GM04504 (cell line): ENCODE data around the gene CYP2R1.
"Not testable (repeated sequence)": the region's sequence is repeated elsewhere in the genome, so short reads cannot be mapped to it uniquely, and the experiment has no call there.

Experiments used
- DNase-seq: peaks from one replicate; pipeline ENCODE4 v3.0.0-alpha.2; 2012; ENCODE audit warnings: low read depth

The CYP2R1 gene

DNA sequence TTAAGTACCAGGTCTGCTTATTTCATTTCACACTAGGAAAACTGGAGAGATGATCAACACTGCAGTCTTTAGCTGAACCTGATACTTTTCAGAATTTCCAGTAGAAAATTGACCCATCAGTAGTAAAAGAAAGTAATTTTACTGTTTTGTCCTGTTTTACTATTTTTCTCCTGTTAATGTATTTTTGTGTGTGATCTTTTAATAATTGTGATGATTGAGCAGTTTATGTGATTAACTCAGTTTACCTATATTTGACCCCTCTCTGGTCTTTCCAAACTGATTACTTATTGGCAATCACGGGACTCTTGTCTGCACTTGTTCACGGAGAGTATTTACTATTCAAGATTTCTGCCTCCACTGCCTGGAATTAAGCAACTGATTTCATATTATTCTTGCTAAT is 546 bp upstream of the CYP2R1 start:
- no peak for DNase-seq

DNA sequence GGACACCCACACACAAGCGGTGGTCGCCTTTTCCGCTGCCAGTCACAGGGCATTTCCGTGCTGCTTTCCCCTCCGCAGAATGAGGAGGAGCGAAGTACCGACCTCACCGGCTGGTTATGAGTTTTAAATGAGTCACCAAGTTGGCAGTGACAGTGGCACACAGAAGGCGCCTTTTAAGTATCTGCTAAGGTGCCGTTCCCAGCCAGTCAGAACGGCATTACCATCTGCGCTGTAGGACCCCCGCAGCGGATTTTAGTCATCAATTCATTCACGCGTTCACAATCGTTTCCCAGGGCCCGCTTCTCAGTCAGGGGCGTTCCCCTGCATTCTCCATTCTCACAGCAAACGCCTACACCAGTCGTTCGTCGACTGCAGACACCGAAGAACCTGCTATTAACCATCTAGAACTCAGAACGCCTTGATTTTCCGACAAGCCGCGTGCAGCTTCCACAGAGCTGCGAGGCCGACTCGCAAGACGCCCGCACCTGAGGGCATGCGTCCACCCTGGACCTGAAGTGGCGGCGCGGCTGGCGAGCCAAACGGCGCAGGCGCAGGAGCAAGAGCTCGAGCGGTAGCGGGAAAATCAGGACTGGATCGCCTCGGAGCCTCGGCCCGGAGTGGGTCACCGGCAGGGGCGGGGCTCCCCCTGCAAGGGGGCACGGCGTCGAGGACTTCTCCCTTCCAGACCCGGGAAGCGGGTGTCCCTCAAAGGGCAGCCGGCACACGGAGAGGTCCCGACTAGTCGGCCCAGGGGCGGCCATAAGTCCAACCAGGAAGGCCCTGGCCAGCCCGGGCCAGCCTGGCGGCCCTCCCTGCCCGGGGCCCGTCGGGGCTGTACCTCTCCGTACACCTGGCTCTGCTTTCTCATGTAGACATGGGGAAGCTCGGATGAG is 642 bp downstream of the CYP2R1 start:
- peak; percentile 63 for DNase-seq

DNA sequence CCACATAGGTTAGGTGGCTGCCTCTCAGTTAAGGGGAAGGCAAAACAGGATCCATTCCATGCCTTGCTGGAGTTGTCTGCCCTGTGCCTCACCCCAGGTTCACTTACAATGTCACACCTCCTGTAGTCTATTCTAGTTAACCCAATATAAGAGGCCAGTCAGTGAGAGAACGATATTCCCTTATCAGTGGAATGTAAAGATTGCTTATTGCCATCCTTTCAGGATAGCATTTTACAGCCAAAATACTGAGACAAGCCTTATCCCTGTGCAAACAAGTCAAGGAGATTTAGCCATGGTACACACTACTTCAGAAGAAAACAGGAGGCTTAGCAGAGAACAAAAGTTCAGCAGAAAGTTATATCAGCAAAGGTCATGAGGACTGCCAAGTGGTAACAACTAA is 5.5 kb downstream of the CYP2R1 start:
- no peak for DNase-seq

DNA sequence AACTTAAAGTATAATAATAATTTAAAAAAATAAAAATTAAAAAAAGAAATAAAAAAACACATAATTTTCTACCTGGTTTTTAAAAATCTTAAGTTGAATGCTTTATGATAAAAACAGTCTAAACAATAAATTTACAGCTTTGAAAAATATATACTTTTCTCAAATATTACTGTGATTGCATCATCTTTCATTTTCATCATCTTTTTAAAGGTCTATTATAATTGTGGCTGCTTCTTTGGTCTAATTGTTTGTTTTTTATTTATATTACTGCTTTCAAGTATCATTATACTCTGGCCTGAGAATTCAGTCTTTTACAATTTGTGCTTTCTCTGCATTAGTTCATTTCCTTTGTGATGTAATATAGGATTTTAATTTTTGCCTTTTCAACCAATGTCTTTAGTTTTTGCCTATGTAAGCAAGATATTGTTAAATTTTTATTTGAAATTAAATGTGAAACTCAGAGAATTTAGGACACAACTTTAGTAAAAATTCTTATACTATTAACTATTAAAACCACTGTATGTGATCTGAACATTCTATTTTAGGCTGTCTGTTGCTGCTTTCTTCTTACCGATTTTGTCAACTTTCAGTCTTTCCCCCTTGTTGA is 7.3 kb downstream of the CYP2R1 start:
- no peak for DNase-seq

DNA sequence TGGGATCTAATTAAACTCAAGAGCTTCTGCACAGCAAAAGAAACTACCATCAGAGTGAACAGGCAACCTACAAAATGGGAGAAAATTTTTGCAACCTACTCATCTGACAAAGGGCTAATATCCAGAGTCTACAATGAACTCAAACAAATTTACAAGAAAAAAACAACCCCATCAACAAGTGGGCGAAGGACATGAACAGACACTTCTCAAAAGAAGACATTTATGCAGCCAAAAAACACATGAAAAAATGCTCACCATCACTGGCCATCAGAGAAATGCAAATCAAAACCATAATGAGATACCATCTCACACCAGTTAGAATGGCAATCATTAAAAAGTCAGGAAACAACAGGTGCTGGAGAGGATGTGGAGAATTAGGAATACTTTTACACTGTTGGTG is 8.3 kb downstream of the CYP2R1 start:
- DNase-seq, result not testable (repeated sequence)

DNA sequence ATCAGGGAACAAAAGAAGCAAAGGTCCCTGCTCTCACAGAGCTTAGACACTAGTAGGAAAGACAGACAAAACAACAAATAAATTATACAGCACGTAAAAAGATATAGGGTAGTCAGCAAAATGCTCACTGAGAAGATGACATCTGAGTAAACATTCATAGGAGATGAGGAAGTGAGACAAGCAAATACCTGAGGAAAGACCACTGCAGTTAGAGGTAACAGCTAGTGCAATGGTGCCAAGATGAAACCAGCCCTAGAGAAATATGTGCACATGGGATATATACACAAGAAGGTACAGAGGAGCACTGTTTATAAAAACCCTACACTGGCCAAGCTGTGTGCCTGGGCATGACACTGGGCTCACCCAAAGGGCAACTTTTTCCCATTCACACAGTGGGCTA is 9.8 kb downstream of the CYP2R1 start:
- no peak for DNase-seq

DNA sequence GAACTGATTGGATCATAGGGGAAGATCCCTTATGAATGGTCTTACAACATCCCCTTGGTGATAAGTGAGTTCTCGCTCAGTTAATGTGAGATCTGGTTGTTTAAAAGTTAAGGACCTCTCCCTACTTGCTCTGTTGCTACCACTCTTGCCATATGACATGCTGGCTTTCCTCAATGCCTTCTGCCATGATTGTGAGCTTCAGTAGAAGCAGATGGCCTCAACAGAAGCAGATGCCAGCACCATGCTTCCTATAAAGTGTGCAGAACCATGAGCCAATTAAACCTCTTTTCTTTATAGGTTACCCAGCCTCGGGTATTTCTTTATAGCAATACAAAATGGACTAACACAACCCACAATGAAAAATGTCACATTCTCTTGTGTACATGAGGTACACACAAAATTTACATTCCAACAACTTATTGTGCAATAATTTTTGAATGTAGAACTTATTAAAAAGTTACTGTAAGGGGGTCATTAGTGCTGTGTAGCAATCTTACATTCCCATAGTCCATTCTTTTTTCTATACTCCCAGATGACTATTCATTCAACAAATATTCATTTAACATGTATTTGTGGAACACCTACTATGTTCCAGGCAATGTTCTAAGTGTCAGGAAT is 10.3 kb downstream of the CYP2R1 start:
- no peak for DNase-seq

DNA sequence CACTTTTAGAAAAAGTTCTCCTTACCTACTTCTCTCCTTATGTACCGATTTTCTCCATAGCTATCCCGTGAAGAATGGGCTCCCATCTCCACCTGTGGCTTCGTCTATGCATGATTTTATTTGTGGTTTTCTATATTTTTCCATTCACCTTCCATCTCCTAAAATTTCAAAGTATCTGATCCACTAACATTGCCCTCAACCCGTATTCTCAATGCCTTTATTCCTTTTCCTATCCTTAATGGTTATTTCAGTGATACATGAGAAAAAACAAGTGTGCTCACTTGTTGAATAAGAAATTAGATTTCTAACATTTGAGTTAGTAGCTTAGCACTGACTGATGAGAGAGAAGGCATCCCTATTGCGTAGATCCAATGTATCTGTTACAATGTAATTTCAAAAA is 16.9 kb downstream of the CYP2R1 start:
- DNase-seq, result no peak

DNA sequence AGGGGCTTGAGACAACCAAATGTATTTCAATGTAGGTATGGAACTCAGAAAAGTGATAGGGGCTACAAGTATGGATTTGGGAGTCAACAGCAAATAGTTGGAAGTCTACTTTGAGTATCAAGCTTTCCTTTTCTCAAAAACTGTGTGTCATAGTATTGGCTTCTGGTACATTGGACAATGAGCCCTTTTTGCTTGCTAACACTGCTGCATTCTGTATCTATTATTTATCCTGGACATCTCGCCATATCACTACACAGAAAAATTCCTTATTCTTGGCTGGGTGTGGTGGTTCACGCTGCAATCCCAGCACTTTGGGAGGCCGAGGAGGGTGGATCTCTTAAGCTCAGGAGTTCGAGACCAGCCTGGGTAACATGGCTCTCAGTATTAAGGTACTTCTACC is 18.4 kb downstream of the CYP2R1 start:
- DNase-seq, result no peak

DNA sequence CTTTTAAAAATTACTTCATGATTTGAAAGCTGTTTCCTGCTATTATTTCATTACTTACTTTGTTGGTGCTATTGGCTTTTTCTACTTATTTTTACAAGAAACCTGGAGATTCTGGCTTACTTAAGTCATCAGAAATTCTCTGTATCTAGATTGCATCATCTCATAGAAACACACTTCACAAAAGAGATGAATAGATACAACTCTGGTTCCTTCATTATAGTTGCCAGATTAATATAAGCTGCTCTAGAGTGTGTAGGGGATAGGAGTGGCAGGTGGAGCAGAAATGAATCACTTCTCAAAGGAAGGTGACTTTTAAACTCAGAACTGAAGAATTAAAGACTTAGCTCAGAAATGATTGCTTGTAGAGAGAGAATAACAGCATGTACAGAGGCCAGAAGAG is 20.0 kb downstream of the CYP2R1 start:
- no peak for DNase-seq

DNA sequence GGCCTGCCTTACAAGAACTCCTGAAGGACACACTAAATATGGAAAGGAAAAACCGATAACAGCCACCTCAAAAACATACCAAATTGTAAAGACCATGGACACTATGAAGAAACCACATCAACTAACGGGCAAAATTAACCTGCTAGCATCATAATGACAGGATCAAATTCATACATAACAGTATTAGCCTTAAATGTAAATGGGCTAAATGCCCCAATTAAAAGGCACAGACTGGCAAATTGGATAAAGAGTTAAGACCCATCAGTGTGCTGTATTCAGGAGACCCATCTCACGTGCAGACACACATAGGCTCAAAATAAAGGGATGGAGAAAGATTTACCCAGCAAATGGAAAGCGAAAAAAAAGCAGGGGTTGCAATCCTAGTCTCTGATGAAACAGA is 28.3 kb downstream of the CYP2R1 start:
- not testable (repeated sequence) for DNase-seq

DNA sequence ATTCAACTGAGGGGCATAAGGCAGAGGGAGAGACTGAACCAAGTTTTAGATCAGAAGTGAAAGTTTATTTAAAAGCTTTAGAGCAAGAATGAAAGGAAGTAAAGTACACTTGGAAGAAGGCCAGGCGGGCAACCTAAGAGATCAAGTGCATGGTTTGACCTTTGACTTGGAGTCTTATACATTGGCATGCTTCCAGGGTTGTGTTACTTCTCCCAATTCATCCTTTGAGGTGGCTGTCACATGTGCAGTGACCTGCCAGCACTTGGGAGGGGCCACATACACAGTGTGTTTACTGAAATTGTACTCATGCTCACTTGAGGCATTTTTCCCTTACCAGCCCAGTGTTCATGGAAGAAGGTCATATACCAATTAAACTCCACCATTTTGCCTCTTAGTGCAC is 30.4 kb downstream of the CYP2R1 start:
- DNase-seq, result no peak

DNA sequence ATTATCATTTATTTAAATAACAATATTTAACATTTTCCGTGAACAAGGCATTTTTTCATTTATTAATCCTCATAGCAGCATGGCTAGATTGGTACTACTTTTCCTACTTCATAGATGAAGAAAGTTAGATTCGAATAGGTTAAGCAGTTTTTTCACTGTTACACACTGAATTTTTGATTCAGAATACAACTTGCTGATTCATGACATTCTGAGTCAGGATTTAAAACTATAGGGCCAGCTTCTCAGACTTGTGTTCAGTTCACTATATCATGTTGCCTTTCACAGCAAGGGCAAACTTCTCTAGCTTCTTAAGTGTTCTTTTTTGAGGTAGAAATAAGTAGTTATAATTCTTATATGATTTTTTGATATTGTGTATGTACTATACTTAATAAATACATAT is 31.5 kb downstream of the CYP2R1 start:
- DNase-seq, result no peak

DNA sequence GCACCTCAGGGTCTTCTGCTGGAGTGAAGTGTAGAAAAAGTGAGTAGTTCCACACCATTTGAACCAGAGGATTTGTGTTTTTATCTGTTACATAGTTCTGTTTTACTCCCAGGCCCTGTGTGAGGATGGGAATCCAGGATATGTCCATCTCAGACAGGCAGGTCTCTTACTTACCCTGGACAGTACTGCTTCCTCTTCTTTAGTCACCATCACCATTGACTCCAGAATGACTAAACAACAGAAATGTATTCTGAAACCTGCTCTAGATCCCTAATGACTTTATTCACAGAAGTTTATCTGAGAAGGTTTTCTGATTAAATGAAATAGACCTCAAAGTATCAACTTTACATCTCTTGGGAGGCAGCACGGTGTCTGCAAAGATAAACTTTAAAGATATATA is 33.6 kb downstream of the CYP2R1 start:
- DNase-seq, result no peak

DNA sequence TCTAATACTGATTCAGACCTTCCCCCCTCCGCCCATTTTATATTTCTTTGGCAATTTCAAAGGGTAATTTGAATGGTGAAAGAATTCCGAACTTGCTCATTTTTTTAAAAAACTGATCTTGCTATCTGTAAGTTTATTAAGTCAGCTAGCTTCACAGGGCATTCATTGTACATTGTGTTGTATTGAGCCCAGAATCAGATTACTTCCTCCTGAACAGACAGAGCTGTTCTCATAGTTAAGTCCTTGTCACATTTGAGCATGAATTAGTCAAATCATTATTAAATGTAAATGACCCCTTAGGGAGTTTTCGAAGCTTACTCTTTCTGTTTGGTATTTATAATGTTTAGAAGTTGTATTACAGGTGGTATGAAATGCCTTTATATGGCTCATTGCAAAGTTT is 34.4 kb downstream of the CYP2R1 start:
- no peak for DNase-seq

DNA sequence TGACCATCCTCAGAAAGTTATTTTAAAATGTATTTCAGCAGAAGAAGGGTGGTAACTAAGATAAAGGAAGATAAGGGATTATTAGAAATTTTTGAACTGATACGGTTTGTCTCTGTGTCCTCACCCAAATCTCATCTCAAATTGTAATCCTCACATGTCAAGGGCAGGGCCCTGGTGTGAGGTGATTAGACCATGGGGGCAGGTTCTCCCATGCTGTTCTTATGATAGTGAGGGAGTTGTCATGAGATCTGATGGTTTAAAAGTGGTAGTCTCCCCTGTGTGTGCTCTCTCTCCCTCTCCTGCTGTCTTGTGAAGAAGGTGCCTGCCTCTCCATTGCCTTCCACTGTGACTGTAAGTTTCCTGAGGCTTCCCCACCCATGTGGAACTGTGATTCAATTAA is 36.1 kb downstream of the CYP2R1 start:
- DNase-seq, result no peak

DNA sequence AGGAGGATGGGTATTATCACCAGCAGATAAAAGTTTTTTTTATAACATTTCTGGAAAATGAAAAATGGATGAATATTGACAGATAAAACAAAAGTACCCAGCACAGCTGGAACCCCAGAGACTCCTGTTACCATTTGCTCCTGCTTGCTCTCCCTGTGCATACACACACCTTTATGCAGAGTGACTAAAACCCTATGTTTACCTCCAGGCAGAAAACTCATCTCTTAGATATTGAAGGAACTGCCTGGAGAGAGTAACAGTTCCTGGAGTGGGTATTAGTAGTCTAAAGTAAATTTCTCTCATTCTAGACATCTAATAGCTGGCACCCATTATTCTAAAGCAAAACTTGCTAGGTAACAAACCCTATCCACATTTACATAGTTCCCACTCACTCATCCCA is 38.0 kb downstream of the CYP2R1 start:
- no peak for DNase-seq

DNA sequence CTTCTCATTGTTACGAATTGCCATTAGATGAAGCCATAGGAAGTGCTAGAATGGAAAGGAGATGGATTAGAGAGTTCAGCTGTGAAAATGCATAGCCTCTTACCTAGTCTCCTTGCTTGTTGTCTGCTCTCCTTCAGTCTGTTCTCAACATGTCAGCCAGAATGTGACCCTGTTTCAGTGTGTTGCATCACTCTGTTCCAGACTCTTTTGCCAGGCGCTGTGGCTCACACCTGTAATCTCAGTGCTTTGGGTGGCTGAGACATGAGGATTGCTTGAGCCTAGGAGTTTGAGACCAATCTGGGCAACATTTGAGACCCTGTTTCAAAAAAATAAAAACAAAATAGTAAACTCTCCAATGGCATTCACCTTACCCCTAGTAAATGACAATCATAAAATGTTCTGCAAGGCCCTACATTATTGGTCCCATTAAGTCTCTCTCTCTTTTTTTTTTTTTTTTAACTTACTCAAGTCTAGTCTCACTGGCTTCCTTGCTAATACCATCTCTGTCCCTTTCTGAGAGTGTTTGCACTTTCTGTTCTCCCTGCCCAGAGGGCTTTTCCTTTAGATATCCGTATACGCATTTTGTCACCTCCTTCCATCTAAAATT is 39.4 kb downstream of the CYP2R1 start:
- no peak for DNase-seq

DNA sequence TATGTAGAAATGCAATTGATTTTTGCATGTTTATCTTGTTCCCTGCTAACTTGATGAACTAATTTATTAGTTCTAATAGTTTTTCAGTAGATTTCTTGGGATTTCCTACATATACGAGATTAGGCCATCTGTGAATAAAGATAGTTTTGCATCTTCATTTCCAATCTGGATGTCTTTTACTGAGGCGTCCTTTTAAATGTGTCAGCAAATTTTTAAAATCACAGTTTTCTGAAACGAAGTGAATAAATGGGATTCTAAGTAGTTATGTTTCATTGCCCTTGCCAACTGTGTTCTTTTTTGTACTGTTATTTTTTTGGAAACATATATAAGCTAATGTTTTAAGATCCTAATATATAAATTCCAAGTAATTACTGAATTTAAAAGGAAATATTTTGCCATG is 50.0 kb downstream of the CYP2R1 start:
- DNase-seq, result no peak

DNA sequence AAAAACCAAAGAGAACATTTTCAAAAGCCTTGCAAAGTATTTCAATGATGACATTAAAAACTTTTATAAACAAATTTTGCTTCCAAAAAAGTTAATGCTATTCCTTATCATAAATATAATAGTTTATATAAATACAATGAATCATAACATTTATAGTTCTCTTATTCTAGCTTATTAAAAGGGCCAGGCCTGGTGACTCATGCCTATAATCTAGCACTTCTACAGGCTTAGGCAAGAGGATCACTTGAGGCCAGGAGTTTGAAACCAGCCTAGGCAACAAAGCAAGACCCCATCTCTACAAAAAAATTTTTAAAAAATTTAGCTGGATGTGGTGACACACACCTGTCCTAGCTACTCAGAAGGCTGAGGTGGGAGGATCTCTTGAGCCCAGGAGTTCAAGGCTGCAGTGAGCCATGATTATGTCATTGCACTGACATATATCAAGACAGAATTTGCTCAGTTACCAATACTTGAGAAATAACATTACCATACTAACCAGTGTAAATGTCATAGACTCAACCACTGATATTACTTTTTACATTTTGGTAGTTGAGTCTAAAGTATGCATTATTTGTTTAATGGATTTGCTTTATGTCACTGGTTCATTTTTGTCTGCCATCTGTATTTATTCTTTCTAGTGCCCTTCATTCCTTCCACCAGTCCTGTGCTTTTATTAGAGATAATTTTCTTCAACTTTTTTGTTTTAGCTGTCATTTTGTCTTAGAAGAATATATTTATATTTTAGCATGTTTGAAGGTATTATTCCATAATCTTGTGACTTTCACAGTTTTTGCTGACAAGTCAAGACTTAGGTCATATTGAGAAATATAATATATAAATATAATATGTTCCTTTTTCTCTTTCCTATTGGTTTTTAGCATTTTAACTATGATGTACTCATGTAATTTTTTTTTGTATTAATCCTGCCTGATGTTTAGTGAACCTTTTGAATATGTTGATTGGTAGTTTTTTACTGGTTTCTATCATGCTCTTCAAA is 56.2 kb downstream of the CYP2R1 start:
- DNase-seq, result no peak
